CD4-positive, alpha-beta T cell treated with Interleukin-4 for 1 hour (primary cell): ENCODE results near the gene SIAH3.
"Not testable (repeated sequence)": the region's sequence is repeated elsewhere in the genome, so short reads cannot be mapped to it uniquely, and the experiment has no call there.

Experiments used
- DNase-seq, 2 donors: peaks; one replicate each; pipeline ENCODE4 v3.0.0-alpha.2; 2020 to 2022

The SIAH3 gene

GRCh38 chr13:45851171-45851921 is at the start of gene SIAH3:
Gene SIAH3 (minus strand): TSS chr13:45851753. CDS start chr13:45851629, 124 bp downstream.
- peak in 1 of 2 donors; percentile 18 for DNase-seq

- DNase-seq: no peak
Observed at GRCh38 chr13:45899406-45899805, 47.9 kb upstream of the SIAH3 start.

- no peak for DNase-seq
Observed at GRCh38 chr13:45897562-45897961, 46.0 kb upstream of the SIAH3 start.

- no peak for DNase-seq
Observed at GRCh38 chr13:45896285-45896684, 44.7 kb upstream of the SIAH3 start.

- no peak for DNase-seq
Observed at GRCh38 chr13:45895881-45896280, 44.3 kb upstream of the SIAH3 start.

GRCh38 chr13:45892513-45892912 is 41.0 kb upstream of the SIAH3 start:
- no peak for DNase-seq

GRCh38 chr13:45889590-45890243 is 38.2 kb upstream of the SIAH3 start:
- no peak for DNase-seq

GRCh38 chr13:45886466-45886865 is 34.9 kb upstream of the SIAH3 start:
- no peak for DNase-seq

- no peak for DNase-seq
Observed at GRCh38 chr13:45885194-45885593, 33.6 kb upstream of the SIAH3 start.

- DNase-seq: no peak
Observed at GRCh38 chr13:45882626-45883025, 31.1 kb upstream of the SIAH3 start.

- no peak for DNase-seq
Observed at GRCh38 chr13:45881353-45881752, 29.8 kb upstream of the SIAH3 start.

GRCh38 chr13:45880242-45880641 is 28.7 kb upstream of the SIAH3 start:
- no peak for DNase-seq

- DNase-seq: no peak
Observed at GRCh38 chr13:45879666-45880065, 28.1 kb upstream of the SIAH3 start.

- DNase-seq: no peak
Observed at GRCh38 chr13:45878966-45879365, 27.4 kb upstream of the SIAH3 start.

- no peak for DNase-seq
Observed at GRCh38 chr13:45876781-45877180, 25.2 kb upstream of the SIAH3 start.

GRCh38 chr13:45875951-45876350 is 24.4 kb upstream of the SIAH3 start:
- no peak for DNase-seq

GRCh38 chr13:45873491-45874325 is 22.2 kb upstream of the SIAH3 start:
- DNase-seq: no peak

GRCh38 chr13:45872566-45872965 is 21.0 kb upstream of the SIAH3 start:
- no peak for DNase-seq

GRCh38 chr13:45871201-45871600 is 19.6 kb upstream of the SIAH3 start:
- DNase-seq: not testable (repeated sequence)

GRCh38 chr13:45870232-45870631 is 18.7 kb upstream of the SIAH3 start:
- no peak for DNase-seq

GRCh38 chr13:45865414-45865813 is 13.9 kb upstream of the SIAH3 start:
- DNase-seq: no peak

- DNase-seq: no peak
Observed at GRCh38 chr13:45863709-45864590, 12.4 kb upstream of the SIAH3 start.

- DNase-seq: no peak
Observed at GRCh38 chr13:45861322-45861721, 9.8 kb upstream of the SIAH3 start.
